PFSK-1 (cell line): ENCODE data around the gene COQ8A.

Source experiments
- FOXP2 ChIP-seq: optimal IDR thresholded peaks from 2 replicates; pipeline ENCODE3; 2011; ENCODE audit warnings: borderline replicate concordance, control low read depth, inconsistent platforms; ENCODE audit not compliant: insufficient read depth; ENCODE audit errors: extremely low read length, extremely low read depth
- POLR2AphosphoS5 ChIP-seq: IDR thresholded peaks from 2 replicates; pipeline ENCODE4 v1.6.1; 2012; ENCODE audit warnings: low read depth, mild to moderate bottlenecking, control low read depth, low read length, moderate library complexity
- REST ChIP-seq, 2 experiments: IDR thresholded peaks; 2 replicates each; pipeline versions ENCODE4 v1.6.1 to v1.8.0; 2011 to 2012; ENCODE audit warnings: low read depth in 2 of 2, low read length in 2 of 2, control low read depth in 1 of 2, inconsistent platforms in 1 of 2, mild to moderate bottlenecking in 1 of 2, moderate library complexity in 1 of 2; ENCODE audit not compliant: insufficient read depth in 1 of 2
- SIN3A ChIP-seq: IDR thresholded peaks from 2 replicates; pipeline ENCODE4 v1.6.1; 2012; ENCODE audit warnings: mild to moderate bottlenecking, low read length, moderate library complexity, borderline replicate concordance; ENCODE audit not compliant: insufficient read depth
- TAF1 ChIP-seq: IDR thresholded peaks from 2 replicates; pipeline ENCODE4 v1.6.1; 2012; ENCODE audit warnings: low read length, control low read depth, borderline replicate concordance; ENCODE audit not compliant: insufficient read depth

COQ8A gene

GRCh38 chr1:226919995-226920394 is 20.1 kb upstream of the COQ8A start:
- TF ChIP-seq FOXP2, result no peak
- TF ChIP-seq REST (IDR thresholded peaks at IDR 0.05; ENCODE audit: insufficient read depth in 1 of 2, low read depth in 2 of 2, low read length in 2 of 2), result no peak
- TF ChIP-seq POLR2AphosphoS5, result no peak
- no peak for TF ChIP-seq TAF1
- TF ChIP-seq SIN3A, result no peak

GRCh38 chr1:226920446-226920894 is 19.6 kb upstream of the COQ8A start:
- no peak for TF ChIP-seq REST (IDR thresholded peaks at IDR 0.05; ENCODE audit: insufficient read depth in 1 of 2, low read depth in 2 of 2, low read length in 2 of 2)
- TF ChIP-seq FOXP2, result no peak
- no peak for TF ChIP-seq TAF1

GRCh38 chr1:226921504-226921903 is 18.6 kb upstream of the COQ8A start:
- no peak for TF ChIP-seq SIN3A
- TF ChIP-seq TAF1, result no peak
- no peak for TF ChIP-seq REST (IDR thresholded peaks at IDR 0.05; ENCODE audit: insufficient read depth in 1 of 2, low read depth in 2 of 2, low read length in 2 of 2)

- TF ChIP-seq TAF1 (no peak), SIN3A (no peak), REST (IDR thresholded peaks at IDR 0.05; ENCODE audit: insufficient read depth in 1 of 2, low read depth in 2 of 2, low read length in 2 of 2) (no peak), POLR2AphosphoS5 (no peak), FOXP2 (no peak)
Measured at GRCh38 chr1:226934483-226935237, 5.4 kb upstream of the COQ8A start.
